HepG2 (cell line): ENCODE measurements around the gene GPR4. TPM values are rescaled to one million over a fixed set of nuclear protein-coding genes. Genes with fewer than 3 reads are reported as not detected.

Experiments used
- ATAD3A ChIP-seq: sonication (generic); formaldehyde crosslinking; IDR thresholded peaks from 2 replicates; pipeline ENCODE4 v1.4.0; 2020; ENCODE audit warnings: missing genetic modification reagents
- KAT8 ChIP-seq: IDR thresholded peaks from 2 replicates; pipeline ENCODE4 v1.6.1; 2016; ENCODE audit warnings: missing genetic modification reagents, missing compliant biosample characterization
- KDM1A ChIP-seq: IDR thresholded peaks from 2 replicates; pipeline ENCODE4 v1.6.1; 2016; ENCODE audit warnings: missing compliant biosample characterization
- MXI1 ChIP-seq: IDR thresholded peaks from 3 replicates; pipeline ENCODE4 v1.6.1; 2012; ENCODE audit warnings: low read depth, low read length, inconsistent platforms, borderline replicate concordance
- PCBP1 ChIP-seq: fragments of 200-400 bp; formaldehyde crosslinking; IDR thresholded peaks from 2 replicates; pipeline ENCODE4 v1.6.1; 2017; ENCODE audit warnings: mild to moderate bottlenecking, low read depth, low read length, borderline replicate concordance
- SP2 ChIP-seq: sonication (generic); formaldehyde crosslinking; IDR thresholded peaks from 2 replicates; pipeline ENCODE4 v1.5.1; 2020; ENCODE audit warnings: mild to moderate bottlenecking, missing genetic modification reagents
- SPEN ChIP-seq: sonication (generic); formaldehyde crosslinking; IDR thresholded peaks from 2 replicates; pipeline ENCODE4 v1.5.1; 2020; ENCODE audit warnings: low read depth, mild to moderate bottlenecking, missing genetic modification reagents
- SRSF4 ChIP-seq: fragments of 200-400 bp; formaldehyde crosslinking; IDR thresholded peaks from one replicate; pipeline ENCODE4 v1.6.1; 2018; ENCODE audit warnings: mild to moderate bottlenecking, low read depth, low read length, moderate library complexity; ENCODE audit not compliant: poor library complexity, severe bottlenecking
- TBL1XR1 ChIP-seq: fragments of 150-350 bp; IDR thresholded peaks from 2 replicates; pipeline ENCODE4 v1.6.1; 2014; ENCODE audit warnings: borderline replicate concordance, low read length; ENCODE audit not compliant: partially characterized antibody
- ZNF777 ChIP-seq: sonication (generic); formaldehyde crosslinking; IDR thresholded peaks from 2 replicates; pipeline ENCODE4 v1.4.0; 2020; ENCODE audit warnings: missing genetic modification reagents
- polyA plus RNA-seq, 8 experiments: library from polyadenylated mRNA; depleted of rRNA in 3 of 8; stranded (reverse) in 7 of 8; unstranded in 1 of 8; fragments of >200 nt; fragmentation: Illumina TruSeq in 4 of 8; extraction: Trizol in 4 of 8; gene quantifications; 2 replicates each; pipeline versions ENCODE4 v1.2.1 to v1.2.3, GENCODE V29; 2011 to 2016; ENCODE audit warnings: low read depth in 4 of 8, missing spikeins in 1 of 8, mixed read lengths in 1 of 8; ENCODE audit not compliant: insufficient read depth in 1 of 8
- total RNA-seq, 5 experiments: library from RNA; depleted of rRNA; stranded (reverse); fragments of >200 nt; fragmentation: Illumina TruSeq; extraction: Trizol; gene quantifications; 2 replicates each; pipeline ENCODE4 v1.2.3, GENCODE V29; 2016; ENCODE audit warnings: low read depth in 1 of 5
- TF ChIP-seq, protein P1 (sequence below): sonication (generic); formaldehyde crosslinking; IDR thresholded peaks from 2 replicates; pipeline ENCODE4 v1.9.0; 2021; ENCODE audit warnings: mild to moderate bottlenecking, missing genetic modification reagents
- TF ChIP-seq, protein P2 (sequence below): IDR thresholded peaks from 2 replicates; pipeline ENCODE4 v1.6.1; 2016
- TF ChIP-seq, protein P3 (sequence below): IDR thresholded peaks from 2 replicates; pipeline ENCODE4 v1.6.1; 2018; ENCODE audit warnings: missing genetic modification reagents
- TF ChIP-seq, protein P4 (sequence below): IDR thresholded peaks from 2 replicates; pipeline ENCODE4 v1.6.1; 2016; ENCODE audit warnings: mild to moderate bottlenecking
- TF ChIP-seq, protein P5 (sequence below): sonication (generic); formaldehyde crosslinking; IDR thresholded peaks from 2 replicates; pipeline ENCODE4 v1.8.1; 2023; ENCODE audit warnings: mild to moderate bottlenecking, moderate library complexity, missing genetic modification reagents

GPR4 gene
- total and polyA plus RNA-seq, 2 of the 13 experiments (the other 11 are each of a cell fraction or from before 2014, with no cell fraction given), result 0.15 TPM; not detected in 1

DNA sequence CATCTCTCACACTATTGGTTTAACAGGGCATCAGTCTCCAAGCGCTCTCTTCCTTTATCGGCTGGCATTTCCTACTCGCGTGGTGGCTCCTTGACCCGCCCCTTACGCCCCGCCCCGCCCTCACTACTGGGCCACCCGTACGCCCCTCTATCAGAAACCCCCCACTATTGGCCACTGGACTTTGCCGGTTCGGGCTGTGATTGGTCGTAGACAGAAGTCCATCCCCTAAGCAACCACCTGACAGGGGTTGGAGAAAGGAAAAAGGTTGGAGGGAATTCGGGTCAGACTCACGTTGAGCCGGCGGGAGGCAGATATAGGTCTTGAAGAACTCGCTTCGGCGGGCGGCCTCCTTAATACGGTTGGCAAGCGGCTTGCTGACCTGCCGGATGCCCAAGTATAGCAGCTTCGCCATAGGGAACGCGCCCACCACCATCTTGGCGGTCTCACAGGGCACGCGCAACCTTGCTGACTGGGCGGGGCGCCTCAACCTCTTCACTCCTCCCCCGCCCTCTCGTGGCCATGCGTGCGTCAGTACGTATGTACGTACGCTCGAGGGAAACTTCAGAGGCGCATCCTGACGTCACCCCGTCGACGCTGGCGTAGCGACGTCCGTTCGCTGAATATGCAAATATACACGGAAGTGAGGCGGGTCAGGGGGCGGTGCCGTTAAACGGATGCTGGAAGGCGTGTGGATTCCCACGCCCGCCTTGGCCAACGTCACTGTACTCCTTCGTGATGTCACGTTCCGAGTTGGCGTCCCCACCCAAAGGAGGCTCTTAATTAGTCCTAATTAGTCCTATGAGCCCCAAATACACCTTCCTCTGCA is 17.5 kb downstream of the GPR4 start, which contains the start of gene OPA3 (continued):
- TF ChIP-seq, protein P1, sequence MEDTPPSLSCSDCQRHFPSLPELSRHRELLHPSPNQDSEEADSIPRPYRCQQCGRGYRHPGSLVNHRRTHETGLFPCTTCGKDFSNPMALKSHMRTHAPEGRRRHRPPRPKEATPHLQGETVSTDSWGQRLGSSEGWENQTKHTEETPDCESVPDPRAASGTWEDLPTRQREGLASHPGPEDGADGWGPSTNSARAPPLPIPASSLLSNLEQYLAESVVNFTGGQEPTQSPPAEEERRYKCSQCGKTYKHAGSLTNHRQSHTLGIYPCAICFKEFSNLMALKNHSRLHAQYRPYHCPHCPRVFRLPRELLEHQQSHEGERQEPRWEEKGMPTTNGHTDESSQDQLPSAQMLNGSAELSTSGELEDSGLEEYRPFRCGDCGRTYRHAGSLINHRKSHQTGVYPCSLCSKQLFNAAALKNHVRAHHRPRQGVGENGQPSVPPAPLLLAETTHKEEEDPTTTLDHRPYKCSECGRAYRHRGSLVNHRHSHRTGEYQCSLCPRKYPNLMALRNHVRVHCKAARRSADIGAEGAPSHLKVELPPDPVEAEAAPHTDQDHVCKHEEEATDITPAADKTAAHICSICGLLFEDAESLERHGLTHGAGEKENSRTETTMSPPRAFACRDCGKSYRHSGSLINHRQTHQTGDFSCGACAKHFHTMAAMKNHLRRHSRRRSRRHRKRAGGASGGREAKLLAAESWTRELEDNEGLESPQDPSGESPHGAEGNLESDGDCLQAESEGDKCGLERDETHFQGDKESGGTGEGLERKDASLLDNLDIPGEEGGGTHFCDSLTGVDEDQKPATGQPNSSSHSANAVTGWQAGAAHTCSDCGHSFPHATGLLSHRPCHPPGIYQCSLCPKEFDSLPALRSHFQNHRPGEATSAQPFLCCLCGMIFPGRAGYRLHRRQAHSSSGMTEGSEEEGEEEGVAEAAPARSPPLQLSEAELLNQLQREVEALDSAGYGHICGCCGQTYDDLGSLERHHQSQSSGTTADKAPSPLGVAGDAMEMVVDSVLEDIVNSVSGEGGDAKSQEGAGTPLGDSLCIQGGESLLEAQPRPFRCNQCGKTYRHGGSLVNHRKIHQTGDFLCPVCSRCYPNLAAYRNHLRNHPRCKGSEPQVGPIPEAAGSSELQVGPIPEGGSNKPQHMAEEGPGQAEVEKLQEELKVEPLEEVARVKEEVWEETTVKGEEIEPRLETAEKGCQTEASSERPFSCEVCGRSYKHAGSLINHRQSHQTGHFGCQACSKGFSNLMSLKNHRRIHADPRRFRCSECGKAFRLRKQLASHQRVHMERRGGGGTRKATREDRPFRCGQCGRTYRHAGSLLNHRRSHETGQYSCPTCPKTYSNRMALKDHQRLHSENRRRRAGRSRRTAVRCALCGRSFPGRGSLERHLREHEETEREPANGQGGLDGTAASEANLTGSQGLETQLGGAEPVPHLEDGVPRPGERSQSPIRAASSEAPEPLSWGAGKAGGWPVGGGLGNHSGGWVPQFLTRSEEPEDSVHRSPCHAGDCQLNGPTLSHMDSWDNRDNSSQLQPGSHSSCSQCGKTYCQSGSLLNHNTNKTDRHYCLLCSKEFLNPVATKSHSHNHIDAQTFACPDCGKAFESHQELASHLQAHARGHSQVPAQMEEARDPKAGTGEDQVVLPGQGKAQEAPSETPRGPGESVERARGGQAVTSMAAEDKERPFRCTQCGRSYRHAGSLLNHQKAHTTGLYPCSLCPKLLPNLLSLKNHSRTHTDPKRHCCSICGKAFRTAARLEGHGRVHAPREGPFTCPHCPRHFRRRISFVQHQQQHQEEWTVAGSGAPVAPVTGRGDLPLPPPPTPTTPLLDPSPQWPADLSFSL (CRISPR knock-in tag), result no peak
- TF ChIP-seq ATAD3A (no peak), PCBP1 (peak; percentile 59; the same call in 1 of the 2 replicates), TBL1XR1 (peak; percentile 61), KAT8 (CRISPR knock-in tag) (peak; percentile 88; the same call in 1 of the 2 replicates), SP2 (CRISPR knock-in tag) (peak; percentile 91), MXI1 (peak; percentile 60; the same call in 2 of the 3 replicates), ZNF777 (CRISPR knock-in tag) (0 out of 2 replicates have a peak, but pooled peaks have one; percentile 5), KDM1A (CRISPR knock-in tag) (no peak), SRSF4 (no peak), SPEN (peak; percentile 95)
- TF ChIP-seq, protein P2, sequence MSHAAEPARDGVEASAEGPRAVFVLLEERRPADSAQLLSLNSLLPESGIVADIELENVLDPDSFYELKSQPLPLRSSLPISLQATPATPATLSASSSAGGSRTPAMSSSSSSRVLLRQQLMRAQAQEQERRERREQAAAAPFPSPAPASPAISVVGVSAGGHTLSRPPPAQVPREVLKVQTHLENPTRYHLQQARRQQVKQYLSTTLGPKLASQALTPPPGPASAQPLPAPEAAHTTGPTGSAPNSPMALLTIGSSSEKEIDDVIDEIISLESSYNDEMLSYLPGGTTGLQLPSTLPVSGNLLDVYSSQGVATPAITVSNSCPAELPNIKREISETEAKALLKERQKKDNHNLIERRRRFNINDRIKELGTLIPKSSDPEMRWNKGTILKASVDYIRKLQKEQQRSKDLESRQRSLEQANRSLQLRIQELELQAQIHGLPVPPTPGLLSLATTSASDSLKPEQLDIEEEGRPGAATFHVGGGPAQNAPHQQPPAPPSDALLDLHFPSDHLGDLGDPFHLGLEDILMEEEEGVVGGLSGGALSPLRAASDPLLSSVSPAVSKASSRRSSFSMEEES (CRISPR knock-in tag), result peak; percentile 39; the same call in 1 of the 2 replicates
- TF ChIP-seq, protein P3, sequence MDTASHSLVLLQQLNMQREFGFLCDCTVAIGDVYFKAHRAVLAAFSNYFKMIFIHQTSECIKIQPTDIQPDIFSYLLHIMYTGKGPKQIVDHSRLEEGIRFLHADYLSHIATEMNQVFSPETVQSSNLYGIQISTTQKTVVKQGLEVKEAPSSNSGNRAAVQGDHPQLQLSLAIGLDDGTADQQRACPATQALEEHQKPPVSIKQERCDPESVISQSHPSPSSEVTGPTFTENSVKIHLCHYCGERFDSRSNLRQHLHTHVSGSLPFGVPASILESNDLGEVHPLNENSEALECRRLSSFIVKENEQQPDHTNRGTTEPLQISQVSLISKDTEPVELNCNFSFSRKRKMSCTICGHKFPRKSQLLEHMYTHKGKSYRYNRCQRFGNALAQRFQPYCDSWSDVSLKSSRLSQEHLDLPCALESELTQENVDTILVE (CRISPR knock-in tag), result peak; percentile 70; the same call in 1 of the 2 replicates
- TF ChIP-seq, protein P4, sequence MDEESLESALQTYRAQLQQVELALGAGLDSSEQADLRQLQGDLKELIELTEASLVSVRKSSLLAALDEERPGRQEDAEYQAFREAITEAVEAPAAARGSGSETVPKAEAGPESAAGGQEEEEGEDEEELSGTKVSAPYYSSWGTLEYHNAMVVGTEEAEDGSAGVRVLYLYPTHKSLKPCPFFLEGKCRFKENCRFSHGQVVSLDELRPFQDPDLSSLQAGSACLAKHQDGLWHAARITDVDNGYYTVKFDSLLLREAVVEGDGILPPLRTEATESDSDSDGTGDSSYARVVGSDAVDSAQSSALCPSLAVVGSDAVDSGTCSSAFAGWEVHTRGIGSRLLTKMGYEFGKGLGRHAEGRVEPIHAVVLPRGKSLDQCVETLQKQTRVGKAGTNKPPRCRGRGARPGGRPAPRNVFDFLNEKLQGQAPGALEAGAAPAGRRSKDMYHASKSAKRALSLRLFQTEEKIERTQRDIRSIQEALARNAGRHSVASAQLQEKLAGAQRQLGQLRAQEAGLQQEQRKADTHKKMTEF, result peak; percentile 30
- TF ChIP-seq, protein P5, sequence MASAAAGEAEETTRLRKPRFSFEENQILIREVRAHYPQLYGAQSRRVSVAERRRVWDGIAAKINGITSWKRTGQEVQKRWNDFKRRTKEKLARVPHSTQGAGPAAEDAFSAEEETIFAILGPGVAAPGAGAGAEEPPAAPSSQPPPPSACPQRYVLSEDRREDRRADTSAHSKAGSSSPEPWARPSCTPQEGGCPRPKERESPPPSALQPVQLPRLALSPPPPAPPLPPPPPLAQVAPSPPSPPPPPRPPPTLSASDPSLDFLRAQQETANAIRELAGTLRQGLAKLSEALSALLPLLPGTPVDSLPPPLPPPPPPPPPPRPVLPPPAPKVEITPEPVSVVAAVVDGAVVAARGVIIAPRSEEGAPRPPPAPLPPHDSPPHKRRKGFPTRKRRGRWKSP (CRISPR knock-in tag), result 0 out of 2 replicates have a peak, but pooled peaks have one; percentile 58
